OCI-M2 (cell line): Measurements from ENCODE around the gene MS4A7.
"Not testable (repeated sequence)": the region's sequence is repeated elsewhere in the genome, so short reads cannot be mapped to it uniquely, and the experiment has no call there.

Source experiments
- DNase-seq: peaks from one replicate; lab custom pipeline; 2025; ENCODE audit not compliant: unreplicated experiment; lab: John Stamatoyannopoulos, UW

MS4A7 gene

DNA sequence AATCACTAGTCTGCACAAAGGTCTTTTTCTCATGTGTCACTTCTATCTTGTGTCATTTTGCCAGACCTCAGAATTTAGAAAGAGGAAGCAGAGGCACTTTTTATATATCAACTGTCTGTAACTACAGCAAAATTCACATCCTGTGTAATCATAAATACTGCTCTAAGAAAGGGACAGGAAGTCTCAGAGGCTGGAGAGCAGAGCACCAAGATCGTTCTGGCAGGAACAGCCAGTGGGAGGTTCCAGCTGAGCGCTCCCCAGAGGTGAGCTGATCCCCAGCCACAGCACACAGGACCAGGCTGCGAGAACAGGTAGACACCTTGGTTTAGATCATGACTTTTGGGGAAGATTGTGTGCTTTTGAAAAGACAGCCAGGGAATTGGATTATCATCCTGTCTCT is at the start of gene MS4A7:
MS4A7 (plus strand) TSS at position 179 of the 400 bp plus-strand sequence. CDS start 4,610 bp downstream, outside the sequence.
- no peak for DNase-seq

DNA sequence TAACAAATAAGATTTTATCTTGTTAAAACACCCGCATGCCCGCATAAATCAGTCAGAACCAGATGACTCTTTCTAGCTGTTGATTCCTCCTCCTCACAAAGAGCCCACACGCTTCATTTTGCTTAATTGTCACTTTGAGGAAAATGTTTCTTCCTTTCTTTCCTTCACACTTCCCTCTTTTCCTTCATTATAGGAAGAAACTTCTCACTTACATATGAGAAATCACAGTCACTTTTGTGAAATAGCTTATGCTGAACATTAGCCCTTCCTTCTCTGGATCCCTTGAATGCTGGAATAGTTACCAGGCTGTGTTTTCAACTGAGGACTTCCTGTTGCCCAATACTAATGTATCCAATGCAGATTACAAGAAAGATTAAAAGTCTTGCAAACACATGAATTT is 45.5 kb upstream of the MS4A7 start:
- DNase-seq, result no peak

GRCh38 chr11:60334005-60334620 is 44.2 kb upstream of the MS4A7 start:
- DNase-seq, result no peak

DNA sequence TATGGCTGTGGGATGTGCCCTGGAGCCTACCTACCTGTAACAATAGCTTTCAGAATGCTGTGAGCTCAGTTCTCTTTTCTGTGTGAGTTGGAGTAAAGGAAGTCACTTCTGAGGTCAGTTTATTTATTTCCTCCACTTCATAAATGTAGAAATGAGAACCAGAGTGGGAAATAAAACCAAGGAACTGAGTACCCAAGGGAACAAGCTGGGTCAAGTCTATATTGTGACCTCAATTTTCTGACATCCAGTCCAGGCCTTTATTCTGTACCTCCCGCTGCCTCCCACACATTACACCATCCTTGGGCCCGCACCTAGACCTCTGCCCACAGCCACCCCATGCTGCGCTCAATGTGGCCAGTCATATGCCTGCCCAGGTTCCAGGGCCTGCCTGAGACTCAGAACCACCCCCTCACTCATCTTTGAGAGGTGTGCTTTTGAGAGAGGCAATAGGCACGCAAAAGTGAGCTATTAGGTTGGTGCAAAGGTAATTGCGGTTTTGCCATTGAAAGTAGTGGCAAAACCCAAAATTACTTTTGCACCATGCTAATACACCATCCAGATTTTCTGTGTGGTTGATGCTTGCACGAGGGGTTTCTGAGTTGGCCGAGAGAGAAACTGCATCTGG is 41.5 kb upstream of the MS4A7 start:
- no peak for DNase-seq

DNA sequence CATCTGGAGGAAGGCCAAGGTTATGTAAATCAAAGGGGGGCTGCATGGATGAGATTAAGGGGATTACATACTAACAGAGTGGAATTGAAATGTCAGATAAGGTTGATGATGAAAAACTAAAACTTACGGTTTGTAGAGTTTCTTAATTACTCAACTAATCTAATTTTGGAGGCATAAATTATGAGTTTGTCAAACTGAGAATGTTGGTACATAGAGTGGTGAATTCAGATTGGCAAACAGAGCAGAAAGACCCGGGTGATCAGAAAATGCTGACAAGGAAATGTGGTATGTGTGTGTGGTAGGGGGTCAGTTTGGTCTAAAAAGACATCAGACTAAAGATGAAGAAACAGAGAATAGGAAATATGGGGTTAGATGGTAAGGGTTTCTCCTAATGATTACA is 40.3 kb upstream of the MS4A7 start:
- no peak for DNase-seq

GRCh38 chr11:60339356-60339755 is 39.0 kb upstream of the MS4A7 start:
- no peak for DNase-seq

GRCh38 chr11:60343094-60343704 is 35.1 kb upstream of the MS4A7 start:
- no peak for DNase-seq

GRCh38 chr11:60344146-60344545 is 34.2 kb upstream of the MS4A7 start:
- no peak for DNase-seq

- peak; percentile 8 for DNase-seq
Observed at GRCh38 chr11:60345489-60345888, 32.8 kb upstream of the MS4A7 start.

GRCh38 chr11:60347084-60347797 is 31.1 kb upstream of the MS4A7 start:
- no peak for DNase-seq

DNA sequence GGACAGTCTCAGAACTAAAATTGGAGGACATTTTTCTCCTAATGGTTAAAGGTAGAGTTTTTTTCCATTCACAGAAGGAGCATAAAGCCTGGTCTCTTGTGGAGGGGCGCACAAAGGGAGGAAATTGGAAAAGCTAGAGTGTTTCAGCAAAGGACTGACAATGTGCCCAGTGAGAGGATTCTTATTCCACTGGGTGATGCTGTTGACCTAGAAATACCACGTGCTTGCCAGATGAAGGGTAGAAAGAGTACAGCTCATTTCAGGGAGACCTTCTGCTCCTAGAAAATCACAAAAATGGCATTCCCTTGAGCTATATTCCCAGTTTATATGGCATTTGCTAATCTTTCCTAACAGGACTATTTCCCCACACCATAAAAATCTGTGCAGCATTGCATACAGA is 30.2 kb upstream of the MS4A7 start:
- no peak for DNase-seq

GRCh38 chr11:60349990-60350389 is 28.3 kb upstream of the MS4A7 start:
- DNase-seq, result no peak

DNA sequence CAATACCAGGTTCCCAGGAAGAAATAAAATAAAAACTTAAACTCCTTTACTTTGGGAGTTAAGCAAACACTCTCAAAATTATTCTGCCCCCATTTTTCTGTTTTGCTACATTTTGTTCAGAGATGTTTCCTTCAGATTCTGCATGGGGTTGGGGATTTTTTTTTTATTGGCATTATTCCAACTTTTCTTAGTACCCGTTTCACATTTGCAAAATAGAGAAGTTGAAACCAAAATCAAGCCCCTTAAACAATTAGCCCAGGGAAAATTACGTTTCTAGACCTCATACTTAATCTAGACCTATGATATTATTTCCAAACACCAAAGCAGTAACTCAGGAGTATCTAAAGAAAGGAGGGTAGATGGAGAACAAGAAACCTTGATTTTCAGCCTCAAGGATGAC is 20.6 kb upstream of the MS4A7 start:
- DNase-seq, result no peak

GRCh38 chr11:60360621-60361020 is 17.7 kb upstream of the MS4A7 start:
- DNase-seq, result no peak

- no peak for DNase-seq
Observed at GRCh38 chr11:60362241-60362640, 16.1 kb upstream of the MS4A7 start.

GRCh38 chr11:60363542-60364470 is 14.5 kb upstream of the MS4A7 start:
- DNase-seq, result peak; percentile 27

DNA sequence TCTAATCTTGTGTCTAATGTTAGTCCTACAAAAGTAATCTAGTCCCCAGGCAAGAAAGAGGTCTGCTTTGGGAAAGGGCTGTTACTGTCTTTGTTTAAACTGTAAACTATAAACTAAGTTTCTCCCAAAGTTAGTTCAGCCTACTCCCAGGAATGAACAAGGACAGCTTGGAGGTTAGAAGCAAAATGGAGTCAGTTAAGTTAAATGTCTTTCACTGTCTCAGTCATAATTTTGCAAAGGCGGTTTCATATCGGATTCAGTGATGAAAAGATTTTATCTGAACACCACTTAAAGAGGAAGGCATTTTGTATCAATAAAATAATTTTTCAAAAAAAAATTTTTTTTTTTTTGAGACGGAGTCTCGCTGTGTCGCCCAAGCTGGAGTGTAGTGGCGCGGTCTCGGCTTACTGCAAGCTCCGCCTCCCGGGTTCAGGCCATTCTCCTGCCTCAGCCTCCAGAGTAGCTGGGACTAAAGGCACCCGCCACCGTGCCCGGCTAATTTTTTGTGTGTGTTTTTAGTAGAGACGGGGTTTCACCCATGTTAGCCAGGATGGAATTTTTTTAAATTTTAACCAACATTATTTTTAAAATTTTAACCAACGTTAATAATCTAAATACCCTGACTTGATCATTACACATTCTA is 11.9 kb upstream of the MS4A7 start:
- not testable (repeated sequence) for DNase-seq

DNA sequence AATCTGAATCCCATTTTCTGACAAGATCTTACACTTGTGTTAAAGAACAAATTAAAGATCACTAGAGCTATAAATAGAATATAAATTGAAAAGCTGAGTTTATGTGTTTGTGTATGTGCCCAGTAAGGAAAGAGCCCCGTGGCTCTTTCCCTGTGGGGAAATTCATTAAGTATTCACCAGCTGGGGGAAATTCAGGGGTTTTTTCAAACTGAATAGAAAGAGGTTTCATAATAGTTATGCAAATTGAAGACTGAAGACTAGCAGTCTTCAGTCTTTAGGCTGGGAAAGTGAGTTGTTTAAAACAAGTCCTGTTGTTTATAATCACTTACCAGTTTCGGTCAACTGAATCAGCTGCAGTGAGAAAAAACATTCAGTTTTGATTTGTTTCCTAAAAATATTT is 11.3 kb upstream of the MS4A7 start:
- DNase-seq, result no peak

GRCh38 chr11:60367896-60368295 is 10.4 kb upstream of the MS4A7 start:
- DNase-seq, result no peak

- DNase-seq, result no peak
Observed at GRCh38 chr11:60370252-60370810, 8.0 kb upstream of the MS4A7 start.
